HUDEP-2 (cell line): ENCODE results near the gene MUC5AC.
"Not testable (repeated sequence)": the region's sequence is repeated elsewhere in the genome, so short reads cannot be mapped to it uniquely, and the experiment has no call there.

ENCODE experiments used
- DNase-seq, 76 experiments: peaks; one replicate each; lab custom pipeline; 2025; ENCODE audit not compliant: unreplicated experiment in 76 of 76; lab: John Stamatoyannopoulos, UW

Gene MUC5AC

GRCh38 chr11:1140642-1141490, 16.9 kb upstream of the MUC5AC start:
- no peak for DNase-seq

GRCh38 chr11:1146365-1146764, 11.4 kb upstream of the MUC5AC start:
- no peak for DNase-seq

DNA sequence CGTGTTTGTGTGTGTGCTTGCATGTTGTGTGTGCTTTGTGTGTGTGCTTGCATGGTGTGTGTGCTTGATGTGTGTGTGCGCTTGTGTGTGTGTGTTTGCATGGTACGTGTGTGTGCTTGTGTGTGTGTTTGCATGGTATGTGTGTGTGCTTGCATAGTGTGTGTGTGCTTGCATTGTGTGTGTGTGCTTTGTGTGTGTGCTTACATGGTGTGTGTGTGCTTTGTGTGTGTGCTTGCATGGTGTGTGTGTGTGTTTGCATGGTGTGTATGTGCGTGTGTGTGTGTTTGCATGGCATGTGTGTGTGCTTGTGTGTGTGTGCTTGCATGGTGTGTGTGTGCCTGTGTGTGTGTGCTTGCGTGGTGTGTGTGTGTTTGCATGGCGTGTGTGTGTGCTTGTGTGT, 10.0 kb upstream of the MUC5AC start:
- no peak for DNase-seq

GRCh38 chr11:1148752-1149180, 9.0 kb upstream of the MUC5AC start:
- no peak for DNase-seq

- no peak for DNase-seq
These were observed 8.2 kb upstream of the MUC5AC start for GRCh38 chr11:1149545-1149944.

DNA sequence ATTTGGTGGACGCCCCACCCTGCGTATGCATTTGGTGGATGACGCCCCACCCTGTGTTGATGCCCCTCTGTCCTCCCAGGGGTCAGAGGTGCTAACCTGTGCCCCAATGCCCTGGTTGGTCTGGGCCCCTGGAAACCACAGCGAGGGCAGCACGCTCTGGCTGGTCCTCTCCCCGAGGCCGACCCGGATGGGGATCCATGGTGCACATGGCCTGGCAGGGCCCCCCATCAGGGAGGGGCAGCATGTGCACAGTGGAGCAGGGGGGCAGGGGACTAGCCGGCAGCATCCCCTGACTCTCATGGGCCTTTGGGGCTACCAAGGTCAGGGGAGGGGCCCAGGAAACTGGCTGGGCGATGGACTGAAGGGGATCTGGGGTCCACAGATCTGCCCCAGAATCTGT, 7.6 kb upstream of the MUC5AC start:
- no peak for DNase-seq

DNA sequence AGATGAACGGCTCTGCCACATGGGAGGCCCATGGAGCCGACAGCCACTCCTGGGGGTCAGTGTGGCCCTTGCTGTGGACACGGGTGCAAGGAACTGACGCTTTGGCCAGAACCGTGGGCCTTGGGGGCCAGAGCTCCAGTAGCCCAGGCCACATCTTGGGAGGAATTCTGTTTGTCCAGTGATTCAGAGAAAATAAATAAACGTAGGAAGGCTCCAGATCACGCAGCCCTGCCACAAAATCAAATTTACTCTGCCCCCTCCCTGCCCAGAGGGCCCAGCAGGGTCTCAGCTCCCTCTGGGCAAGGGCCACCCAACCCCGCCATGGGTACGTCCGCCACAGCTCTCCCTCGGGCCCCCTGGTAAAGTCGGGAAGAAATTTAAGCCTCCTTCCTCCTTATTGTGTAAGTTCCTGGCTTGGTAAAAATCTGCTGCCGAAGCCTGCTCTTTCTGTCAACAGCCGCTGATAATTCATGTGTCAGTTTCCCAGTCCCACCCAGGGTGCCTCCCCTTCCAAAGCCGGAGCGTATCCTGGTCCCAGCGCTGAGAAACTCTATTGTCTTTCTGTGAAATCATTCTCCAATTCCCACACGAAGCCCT, 6.9 kb upstream of the MUC5AC start:
- DNase-seq, result no peak

DNA sequence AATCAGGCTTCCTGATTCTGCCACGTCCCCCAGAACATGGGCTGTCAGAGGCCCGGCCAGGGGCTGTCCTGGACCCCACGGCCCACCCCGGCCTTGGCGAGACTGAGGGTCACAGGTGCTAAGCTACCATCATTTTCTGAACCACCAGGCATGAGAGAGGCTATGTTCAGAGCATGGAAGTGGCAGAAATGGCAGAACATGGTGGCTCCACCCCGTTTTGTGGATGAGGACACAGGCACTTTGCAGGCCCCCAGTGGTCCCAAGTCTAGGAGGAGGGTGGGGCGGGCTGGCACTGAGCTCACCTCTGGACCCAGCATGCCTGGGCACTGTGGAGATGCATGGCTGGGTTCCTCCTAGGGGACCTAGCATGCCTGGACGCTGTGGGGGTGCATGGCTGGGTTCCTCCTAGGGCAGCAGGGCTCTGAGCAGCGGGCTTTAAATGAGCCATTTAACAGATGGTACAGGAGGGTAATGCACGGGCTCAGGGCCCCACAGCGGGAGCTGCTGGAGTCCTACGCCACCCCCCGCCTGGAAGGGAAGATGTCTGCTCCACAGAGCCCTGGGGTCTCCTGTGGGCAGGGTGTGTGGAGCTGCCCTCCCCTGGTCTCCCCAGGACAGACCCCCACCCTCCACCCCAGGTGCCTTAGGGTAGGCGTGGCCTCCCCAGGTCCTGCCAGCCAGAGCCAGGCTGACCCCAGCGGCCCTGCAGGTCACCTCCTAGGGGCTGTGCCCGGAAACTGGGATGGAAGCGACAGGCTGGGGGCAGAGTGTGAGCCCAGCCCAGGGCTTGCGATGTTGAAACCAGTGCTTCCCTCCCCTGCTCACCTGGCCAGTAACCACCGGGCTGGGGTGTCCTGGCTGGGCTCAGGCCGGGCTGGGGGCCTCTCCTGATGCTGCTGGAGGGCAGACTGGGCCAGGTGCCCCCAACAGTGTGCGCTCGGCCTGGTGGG, 6.1 kb upstream of the MUC5AC start:
- no peak for DNase-seq

- DNase-seq, result no peak
These were observed 5.2 kb upstream of the MUC5AC start for GRCh38 chr11:1152316-1153104.

GRCh38 chr11:1153105-1153950, 4.4 kb upstream of the MUC5AC start:
- no peak for DNase-seq

DNA sequence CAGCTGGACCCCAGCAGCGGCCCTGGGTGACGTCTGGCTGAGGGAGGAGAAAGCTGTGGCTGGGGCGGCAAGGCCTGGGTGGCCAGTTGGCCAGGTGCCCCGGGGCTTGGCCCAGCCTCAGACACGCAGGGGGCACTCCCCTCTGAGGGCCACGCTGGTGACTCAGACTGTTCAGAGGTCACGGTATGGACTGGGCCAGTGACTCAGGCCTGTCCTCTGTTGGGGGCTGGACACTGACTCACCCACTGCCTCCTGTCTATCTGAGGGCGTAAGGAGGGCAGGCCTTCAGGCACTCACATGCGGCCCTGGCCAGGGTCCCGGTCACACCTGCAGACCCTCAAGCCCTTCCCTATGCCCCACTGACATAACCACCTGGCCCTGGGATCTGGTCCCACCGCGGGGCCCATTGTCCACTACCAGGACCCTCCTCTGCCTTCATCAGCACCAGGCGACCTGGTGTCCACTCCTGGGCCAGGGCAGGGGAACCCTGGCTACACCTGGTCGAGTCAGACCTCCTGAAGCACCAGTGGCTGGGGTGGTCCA, 3.7 kb upstream of the MUC5AC start:
- peak in 7 of 76 experiments; percentile 5 to 48 (median 20) for DNase-seq

DNA sequence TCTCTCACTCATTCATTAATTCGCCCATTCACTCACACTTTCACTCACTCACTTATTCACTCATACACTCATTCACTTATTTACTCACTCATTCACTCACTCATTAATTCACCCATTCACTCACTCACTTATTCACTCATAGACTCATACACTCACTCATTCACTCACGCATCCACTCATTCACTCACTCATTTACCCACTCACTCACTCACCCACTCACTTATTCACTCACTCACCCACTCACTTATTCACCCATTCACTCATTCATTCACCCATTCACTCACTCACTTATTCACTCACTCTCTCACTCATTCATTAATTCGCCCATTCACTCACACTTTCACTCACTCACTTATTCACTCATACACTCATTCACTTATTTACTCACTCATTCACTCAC, 3.1 kb upstream of the MUC5AC start:
- DNase-seq, result not testable (repeated sequence)

DNA sequence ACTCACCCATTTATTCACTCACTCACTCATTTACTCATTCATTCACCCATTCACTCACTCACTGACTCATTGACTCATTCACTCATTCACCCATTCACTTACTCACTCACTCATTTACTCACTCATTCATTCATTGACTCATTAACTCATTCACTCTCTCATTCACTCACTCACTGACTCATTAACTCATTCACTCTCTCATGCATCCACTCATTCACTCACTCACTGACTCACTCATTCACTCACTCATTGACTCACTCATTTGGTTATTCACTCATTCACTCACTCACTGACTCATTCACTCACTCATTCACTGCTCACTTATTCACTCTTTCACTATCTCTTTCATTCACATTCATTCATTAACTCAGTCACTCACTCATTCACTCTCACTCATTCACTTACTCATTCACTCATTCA, 2.5 kb upstream of the MUC5AC start:
- DNase-seq, result no peak

DNA sequence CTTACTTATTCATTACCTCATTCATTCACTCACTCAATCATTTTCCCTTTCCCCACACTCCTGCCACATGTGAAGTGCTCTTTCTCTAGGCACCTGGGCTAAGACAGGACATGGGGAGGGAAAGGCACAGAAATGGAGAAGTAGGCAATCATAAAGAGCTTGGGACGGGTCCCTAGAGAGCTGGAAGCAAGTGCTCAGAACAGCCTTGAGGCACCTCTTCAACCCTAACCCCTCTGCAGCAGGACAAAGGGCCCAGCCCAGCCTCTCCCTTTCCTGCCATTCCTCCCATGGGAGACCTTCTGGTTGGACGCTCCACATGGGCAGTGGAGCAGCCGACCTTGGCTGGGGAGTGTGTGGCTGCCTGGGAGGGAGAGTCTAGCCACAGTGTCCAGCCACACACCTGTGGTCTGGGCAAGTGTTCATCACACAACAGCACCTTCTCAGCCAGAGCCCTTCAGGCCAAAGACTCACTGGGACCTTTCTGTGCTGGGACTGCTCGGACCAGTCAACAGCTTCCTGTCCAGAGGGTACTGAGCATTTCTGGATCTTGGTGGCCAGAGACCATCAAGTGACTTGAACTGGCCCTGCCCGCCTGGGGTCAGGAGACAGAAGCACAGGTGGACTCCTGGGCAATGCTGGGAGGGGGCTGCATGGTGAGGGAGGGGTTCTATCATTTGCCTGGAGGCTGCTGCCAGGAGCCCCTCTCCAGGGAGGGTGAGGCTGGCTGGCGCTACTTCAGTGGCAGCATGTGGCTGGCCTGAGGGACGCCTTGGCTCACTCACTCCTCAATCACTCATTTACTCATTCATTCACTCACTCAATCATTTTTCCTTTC, 1.0 kb upstream of the MUC5AC start:
- no peak for DNase-seq

DNA sequence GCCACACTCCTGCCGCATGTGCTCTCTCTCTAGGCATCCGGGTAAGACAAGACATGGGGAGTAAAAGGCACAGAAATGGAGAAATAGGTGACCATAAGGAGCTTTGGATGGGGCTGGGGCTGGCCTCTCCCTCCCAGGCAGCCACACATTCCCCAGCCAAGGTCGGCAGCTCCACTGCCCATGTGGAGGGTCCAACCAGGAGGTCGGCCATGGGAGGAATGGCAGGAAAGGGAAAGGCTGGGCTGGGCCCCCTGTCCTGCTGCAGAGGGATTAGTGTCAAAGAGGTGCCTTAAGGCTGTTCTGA, 460 bp upstream of the MUC5AC start:
- DNase-seq, result no peak

- no peak for DNase-seq
These were observed 1.1 kb downstream of the MUC5AC start for GRCh38 chr11:1158681-1159487.

DNA sequence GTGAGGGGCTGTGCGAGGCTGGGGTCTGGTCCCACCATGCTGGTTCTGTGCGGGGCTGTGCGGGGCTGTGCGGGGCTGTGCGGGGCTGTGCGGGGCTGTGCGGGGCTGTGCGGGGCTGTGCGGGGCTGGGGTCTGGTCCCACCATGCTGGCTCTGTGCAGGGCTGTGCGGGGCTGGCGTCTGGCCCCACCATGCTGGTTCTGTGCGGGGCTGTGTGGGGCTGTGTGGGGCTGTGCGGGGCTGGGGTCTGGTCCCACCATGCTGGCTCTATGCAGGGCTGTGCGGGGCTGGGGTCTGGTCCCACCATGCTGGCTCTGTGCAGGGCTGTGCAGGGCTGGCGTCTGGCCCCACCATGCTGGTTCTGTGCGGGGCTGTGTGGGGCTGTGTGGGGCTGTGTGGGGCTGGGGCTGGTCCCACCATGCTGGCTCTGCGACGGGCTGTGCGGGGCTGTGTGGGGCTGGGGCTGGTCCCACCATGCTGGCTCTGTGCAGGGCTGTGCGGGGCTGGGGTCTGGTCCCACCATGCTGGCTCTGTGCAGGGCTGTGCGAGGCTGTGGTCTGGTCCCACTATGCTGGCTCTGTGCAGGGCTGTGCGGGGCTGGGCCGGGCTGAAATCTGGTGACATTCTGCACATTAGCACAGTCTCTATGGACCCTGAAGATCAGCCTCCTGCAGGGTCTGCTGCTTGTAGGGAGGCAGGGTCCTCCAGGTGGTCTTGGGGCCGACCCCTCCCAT, 1.9 kb downstream of the MUC5AC start:
- DNase-seq, result not testable (repeated sequence)
